ELF-1 (cell line): Measurements from ENCODE around the gene TUBA3D.
"Not testable (repeated sequence)": the region's sequence is repeated elsewhere in the genome, so short reads cannot be mapped to it uniquely, and the experiment has no call there.

Source experiments
- DNase-seq: peaks from one replicate; pipeline ENCODE4 v3.0.0-alpha.2; 2016; ENCODE audit warnings: low read depth, low spot score

The TUBA3D gene

GRCh38 chr2:131475831-131476230, at the start of gene TUBA3D:
TUBA3D (plus strand) TSS chr2:131476119; CDS start chr2:131476200, 81 bp downstream.
- no peak for DNase-seq

GRCh38 chr2:131426727-131427126, 49.2 kb upstream of the TUBA3D start:
- no peak for DNase-seq

GRCh38 chr2:131431336-131431735, 44.6 kb upstream of the TUBA3D start:
- DNase-seq: no peak

GRCh38 chr2:131440742-131441468, 35.0 kb upstream of the TUBA3D start:
- DNase-seq: not testable (repeated sequence)

- not testable (repeated sequence) for DNase-seq
Observed at GRCh38 chr2:131444736-131445514, 31.0 kb upstream of the TUBA3D start.

GRCh38 chr2:131445515-131445797, 30.5 kb upstream of the TUBA3D start:
- not testable (repeated sequence) for DNase-seq

- DNase-seq: no peak
Observed at GRCh38 chr2:131445896-131446295, 30.0 kb upstream of the TUBA3D start.

GRCh38 chr2:131447981-131448380, 27.9 kb upstream of the TUBA3D start:
- DNase-seq: not testable (repeated sequence)

GRCh38 chr2:131451265-131451949, 24.5 kb upstream of the TUBA3D start:
- DNase-seq: not testable (repeated sequence)

GRCh38 chr2:131454914-131455313, 21.0 kb upstream of the TUBA3D start:
- DNase-seq: not testable (repeated sequence)

GRCh38 chr2:131467722-131468121, 8.2 kb upstream of the TUBA3D start:
- DNase-seq: not testable (repeated sequence)

- not testable (repeated sequence) for DNase-seq
Observed at GRCh38 chr2:131470944-131471343, 5.0 kb upstream of the TUBA3D start.

- not testable (repeated sequence) for DNase-seq
Observed at GRCh38 chr2:131471624-131472023, 4.3 kb upstream of the TUBA3D start.

- not testable (repeated sequence) for DNase-seq
Observed at GRCh38 chr2:131473266-131473665, 2.7 kb upstream of the TUBA3D start.

- DNase-seq: not testable (repeated sequence)
Observed at GRCh38 chr2:131476363-131476762, 444 bp downstream of the TUBA3D start.

GRCh38 chr2:131477227-131477626, 1.3 kb downstream of the TUBA3D start:
- DNase-seq: not testable (repeated sequence)

GRCh38 chr2:131478074-131478849, 2.3 kb downstream of the TUBA3D start:
- not testable (repeated sequence) for DNase-seq

- DNase-seq: not testable (repeated sequence)
Observed at GRCh38 chr2:131478850-131479461, 3.0 kb downstream of the TUBA3D start.

GRCh38 chr2:131480351-131480750, 4.4 kb downstream of the TUBA3D start:
- DNase-seq: not testable (repeated sequence)

GRCh38 chr2:131482506-131483155, 6.7 kb downstream of the TUBA3D start:
- not testable (repeated sequence) for DNase-seq
